Neural cell (in vitro differentiated cells): ENCODE data around the gene HLA-A.

ENCODE experiments used
- EP300 ChIP-seq: fragments of 450-650 bp; conservative IDR thresholded peaks from 2 replicates; pipeline ENCODE4 v1.6.1; 2014; ENCODE audit warnings: antibody characterized with exemption, mild to moderate bottlenecking, moderate library complexity; ENCODE audit not compliant: poor library complexity, severe bottlenecking
- EZH2 ChIP-seq: fragments of 200-600, 300-800 bp; shearing (Covaris generic), sonication (generic); IDR thresholded peaks from 2 replicates; pipeline ENCODE4 v1.6.1; 2014; ENCODE audit warnings: antibody characterized with exemption, low read length, borderline replicate concordance, mild to moderate bottlenecking; ENCODE audit not compliant: insufficient read depth, poor library complexity, severe bottlenecking
- MXI1 ChIP-seq: fragments of 450-650 bp; conservative IDR thresholded peaks from 2 replicates; pipeline ENCODE4 v1.6.1; 2014; ENCODE audit warnings: antibody characterized with exemption, mild to moderate bottlenecking; ENCODE audit not compliant: poor library complexity, severe bottlenecking
- POLR2AphosphoS5 ChIP-seq: IDR thresholded peaks from 2 replicates; pipeline ENCODE4 v1.6.1; 2012
- SMC3 ChIP-seq: fragments of 450-650 bp; conservative IDR thresholded peaks from 2 replicates; pipeline ENCODE4 v1.6.1; 2014; ENCODE audit warnings: antibody characterized with exemption, mild to moderate bottlenecking, moderate library complexity; ENCODE audit not compliant: poor library complexity
- TF ChIP-seq, protein P1 (sequence below): fragments of 450-650 bp; IDR thresholded peaks from 2 replicates; pipeline ENCODE4 v1.5.1; 2014; ENCODE audit warnings: antibody characterized with exemption, mild to moderate bottlenecking, moderate library complexity; ENCODE audit not compliant: poor library complexity, severe bottlenecking
- TF ChIP-seq, protein P2 (sequence below): IDR thresholded peaks from 2 replicates; pipeline ENCODE4 v1.6.1; 2012; ENCODE audit warnings: borderline replicate concordance

DNA sequence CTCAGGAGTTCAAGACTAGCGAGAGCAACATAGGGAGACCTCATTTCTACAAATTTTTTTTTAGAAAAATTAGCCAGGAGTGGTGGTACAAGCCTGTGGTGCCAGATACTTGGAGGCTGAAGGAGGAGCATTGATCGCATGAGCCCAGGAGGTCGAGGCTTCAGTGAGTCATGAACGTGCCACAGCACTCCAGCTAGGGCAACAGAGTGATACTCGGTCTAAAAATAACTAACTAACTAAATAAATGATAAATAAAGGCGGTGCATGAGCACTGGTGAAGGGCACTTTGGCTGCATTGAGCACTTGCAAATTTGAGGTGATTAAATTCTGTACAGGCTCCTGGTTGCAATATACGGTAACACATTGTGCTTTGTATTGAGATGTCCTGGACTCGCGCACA is 13.5 kb downstream of the HLA-A start:
- TF ChIP-seq POLR2AphosphoS5 (no peak), SMC3 (no peak), EZH2 (no peak), MXI1 (no peak), EP300 (no peak)
- TF ChIP-seq, protein P1, sequence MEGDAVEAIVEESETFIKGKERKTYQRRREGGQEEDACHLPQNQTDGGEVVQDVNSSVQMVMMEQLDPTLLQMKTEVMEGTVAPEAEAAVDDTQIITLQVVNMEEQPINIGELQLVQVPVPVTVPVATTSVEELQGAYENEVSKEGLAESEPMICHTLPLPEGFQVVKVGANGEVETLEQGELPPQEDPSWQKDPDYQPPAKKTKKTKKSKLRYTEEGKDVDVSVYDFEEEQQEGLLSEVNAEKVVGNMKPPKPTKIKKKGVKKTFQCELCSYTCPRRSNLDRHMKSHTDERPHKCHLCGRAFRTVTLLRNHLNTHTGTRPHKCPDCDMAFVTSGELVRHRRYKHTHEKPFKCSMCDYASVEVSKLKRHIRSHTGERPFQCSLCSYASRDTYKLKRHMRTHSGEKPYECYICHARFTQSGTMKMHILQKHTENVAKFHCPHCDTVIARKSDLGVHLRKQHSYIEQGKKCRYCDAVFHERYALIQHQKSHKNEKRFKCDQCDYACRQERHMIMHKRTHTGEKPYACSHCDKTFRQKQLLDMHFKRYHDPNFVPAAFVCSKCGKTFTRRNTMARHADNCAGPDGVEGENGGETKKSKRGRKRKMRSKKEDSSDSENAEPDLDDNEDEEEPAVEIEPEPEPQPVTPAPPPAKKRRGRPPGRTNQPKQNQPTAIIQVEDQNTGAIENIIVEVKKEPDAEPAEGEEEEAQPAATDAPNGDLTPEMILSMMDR: no peak
- TF ChIP-seq, protein P2, sequence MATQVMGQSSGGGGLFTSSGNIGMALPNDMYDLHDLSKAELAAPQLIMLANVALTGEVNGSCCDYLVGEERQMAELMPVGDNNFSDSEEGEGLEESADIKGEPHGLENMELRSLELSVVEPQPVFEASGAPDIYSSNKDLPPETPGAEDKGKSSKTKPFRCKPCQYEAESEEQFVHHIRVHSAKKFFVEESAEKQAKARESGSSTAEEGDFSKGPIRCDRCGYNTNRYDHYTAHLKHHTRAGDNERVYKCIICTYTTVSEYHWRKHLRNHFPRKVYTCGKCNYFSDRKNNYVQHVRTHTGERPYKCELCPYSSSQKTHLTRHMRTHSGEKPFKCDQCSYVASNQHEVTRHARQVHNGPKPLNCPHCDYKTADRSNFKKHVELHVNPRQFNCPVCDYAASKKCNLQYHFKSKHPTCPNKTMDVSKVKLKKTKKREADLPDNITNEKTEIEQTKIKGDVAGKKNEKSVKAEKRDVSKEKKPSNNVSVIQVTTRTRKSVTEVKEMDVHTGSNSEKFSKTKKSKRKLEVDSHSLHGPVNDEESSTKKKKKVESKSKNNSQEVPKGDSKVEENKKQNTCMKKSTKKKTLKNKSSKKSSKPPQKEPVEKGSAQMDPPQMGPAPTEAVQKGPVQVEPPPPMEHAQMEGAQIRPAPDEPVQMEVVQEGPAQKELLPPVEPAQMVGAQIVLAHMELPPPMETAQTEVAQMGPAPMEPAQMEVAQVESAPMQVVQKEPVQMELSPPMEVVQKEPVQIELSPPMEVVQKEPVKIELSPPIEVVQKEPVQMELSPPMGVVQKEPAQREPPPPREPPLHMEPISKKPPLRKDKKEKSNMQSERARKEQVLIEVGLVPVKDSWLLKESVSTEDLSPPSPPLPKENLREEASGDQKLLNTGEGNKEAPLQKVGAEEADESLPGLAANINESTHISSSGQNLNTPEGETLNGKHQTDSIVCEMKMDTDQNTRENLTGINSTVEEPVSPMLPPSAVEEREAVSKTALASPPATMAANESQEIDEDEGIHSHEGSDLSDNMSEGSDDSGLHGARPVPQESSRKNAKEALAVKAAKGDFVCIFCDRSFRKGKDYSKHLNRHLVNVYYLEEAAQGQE: no peak
